GM23338 (cell line): ENCODE measurements around the gene TMEM63A. TPM values are rescaled to one million over a fixed set of nuclear protein-coding genes. Genes with fewer than 3 reads are reported as not detected.

Experiments
- ATAC-seq: fragments of 200-7000 bp; cut with Tn5 transposase; 3 replicates; pipeline ENCODE4 v1.9.1; 2020
- DNase-seq: peaks from one replicate; pipeline ENCODE4 v3.0.0-alpha.2; 2015; ENCODE audit warnings: low spot score
- H2AFZ ChIP-seq: fragments of 200-600 bp; sonication (generic); 2 replicates; pipeline ENCODE4 v1.8.0; 2016; ENCODE audit warnings: antibody characterized with exemption, mild to moderate bottlenecking, moderate library complexity
- H3F3A ChIP-seq: fragments of 200-600 bp; sonication (generic); replicated peaks from 2 replicates; pipeline ENCODE4 v1.8.0; 2017; ENCODE audit warnings: antibody characterized with exemption, mixed run types, low read depth
- H3K27ac ChIP-seq: fragments of 200-600 bp; sonication (generic); 2 replicates; pipeline ENCODE4 v1.6.1; 2016; ENCODE audit warnings: low read depth
- H3K27me3 ChIP-seq: fragments of 200-600 bp; sonication (generic); 2 replicates; pipeline ENCODE4 v1.8.0; 2016; ENCODE audit warnings: mild to moderate bottlenecking, mixed run types, moderate library complexity; ENCODE audit not compliant: insufficient read depth
- H3K36me3 ChIP-seq: fragments of 200-600 bp; sonication (generic); 2 replicates; pipeline ENCODE4 v1.8.0; 2016; ENCODE audit warnings: mild to moderate bottlenecking; ENCODE audit not compliant: insufficient read depth
- H3K4me1 ChIP-seq: fragments of 200-600 bp; sonication (generic); 2 replicates; pipeline ENCODE4 v1.8.0; 2016; ENCODE audit warnings: mild to moderate bottlenecking, moderate library complexity; ENCODE audit not compliant: insufficient read depth
- H3K4me2 ChIP-seq: fragments of 200-600 bp; sonication (generic); 2 replicates; pipeline ENCODE4 v1.7.1; 2017; ENCODE audit warnings: mixed run types
- H3K4me3 ChIP-seq: fragments of 200-600 bp; sonication (generic); 2 replicates; pipeline ENCODE4 v1.6.1; 2016; ENCODE audit warnings: mixed run types
- H3K79me2 ChIP-seq: fragments of 200-600 bp; sonication (generic); replicated peaks from 2 replicates; pipeline ENCODE4 v1.8.0; 2017; ENCODE audit warnings: mild to moderate bottlenecking; ENCODE audit not compliant: insufficient read depth
- H3K9me2 ChIP-seq: fragments of 200-600 bp; sonication (generic); 2 replicates; pipeline ENCODE4 v1.8.0; 2017; ENCODE audit not compliant: insufficient read depth
- H4K20me1 ChIP-seq: fragments of 200-600 bp; sonication (generic); replicated peaks from 2 replicates; pipeline ENCODE4 v1.8.0; 2017; ENCODE audit warnings: mild to moderate bottlenecking; ENCODE audit not compliant: insufficient read depth
- H3K27ac Mint-ChIP-seq: 2 replicates; pipeline ENCODE4 v1.8.0; 2020; ENCODE audit warnings: inconsistent platforms, mild to moderate bottlenecking, moderate library complexity, mixed read lengths
- H3K27me3 Mint-ChIP-seq: 3 replicates; pipeline ENCODE4 v1.8.0; 2022; ENCODE audit warnings: low read depth, mild to moderate bottlenecking, moderate library complexity, mixed read lengths, inconsistent platforms; ENCODE audit not compliant: insufficient read depth, poor library complexity
- H3K36me3 Mint-ChIP-seq: 3 replicates; pipeline ENCODE4 v1.8.0; 2021; ENCODE audit warnings: low read depth, mild to moderate bottlenecking, inconsistent platforms, moderate library complexity, mixed read lengths
- H3K4me1 Mint-ChIP-seq: 3 replicates; pipeline ENCODE4 v1.8.0; 2020; ENCODE audit warnings: mild to moderate bottlenecking, inconsistent platforms, mixed read lengths
- H3K4me3 Mint-ChIP-seq: 3 replicates; pipeline ENCODE4 v1.8.0; 2021; ENCODE audit warnings: moderate library complexity, mild to moderate bottlenecking, inconsistent platforms, mixed read lengths
- H3K9me3 Mint-ChIP-seq: 3 replicates; pipeline ENCODE4 v1.8.0; 2020; ENCODE audit warnings: moderate library complexity, mild to moderate bottlenecking, inconsistent platforms, mixed read lengths
- CREB1 ChIP-seq: fragments of 250-450 bp; sonication (Bioruptor Pico); IDR thresholded peaks from 2 replicates; pipeline ENCODE4 v1.5.0; 2020; ENCODE audit warnings: low read depth, mild to moderate bottlenecking, moderate library complexity
- CTCF ChIP-seq, 2 experiments: fragments of 200-600 bp in 1 of 2; sonication (generic) in 1 of 2; conservative IDR thresholded peaks; 2 replicates each; pipeline versions ENCODE4 v1.5.1 to v1.6.1; 2016 to 2017; ENCODE audit warnings: antibody characterized with exemption in 2 of 2, low read depth in 2 of 2, mild to moderate bottlenecking in 2 of 2, moderate library complexity in 1 of 2
- ETS1 ChIP-seq: IDR thresholded peaks from 2 replicates; pipeline ENCODE4 v1.6.1; 2016; ENCODE audit warnings: antibody characterized with exemption
- EZH2 ChIP-seq: fragments of 200-600 bp; sonication (generic); IDR thresholded peaks from one replicate; pipeline ENCODE4 v1.8.0; 2017; ENCODE audit warnings: antibody characterized with exemption, mild to moderate bottlenecking, low read depth; ENCODE audit not compliant: unreplicated experiment
- EZH2phosphoT487 ChIP-seq: fragments of 200-600 bp; sonication (generic); IDR thresholded peaks from one replicate; pipeline ENCODE4 v1.8.1; 2018; ENCODE audit warnings: antibody characterized with exemption; ENCODE audit not compliant: unreplicated experiment
- JUNB ChIP-seq: IDR thresholded peaks from one replicate; pipeline ENCODE4 v1.6.1; 2016; ENCODE audit warnings: antibody characterized with exemption; ENCODE audit not compliant: unreplicated experiment
- NANOG ChIP-seq: IDR thresholded peaks from 2 replicates; pipeline ENCODE4 v1.6.1; 2016; ENCODE audit warnings: antibody characterized with exemption, borderline replicate concordance
- POLR2AphosphoS5 ChIP-seq: IDR thresholded peaks from 2 replicates; pipeline ENCODE4 v1.6.1; 2016; ENCODE audit warnings: antibody characterized with exemption, low read depth
- REST ChIP-seq: IDR thresholded peaks from one replicate; pipeline ENCODE4 v1.6.1; 2018; ENCODE audit warnings: antibody characterized with exemption; ENCODE audit not compliant: unreplicated experiment
- STAT1 ChIP-seq: IDR thresholded peaks from one replicate; pipeline ENCODE4 v1.6.1; 2016; ENCODE audit warnings: antibody characterized with exemption; ENCODE audit not compliant: unreplicated experiment
- ZNF114 ChIP-seq: fragments of 250-450 bp; sonication (Bioruptor Pico); IDR thresholded peaks from 2 replicates; pipeline ENCODE4 v1.5.0; 2020; ENCODE audit warnings: mild to moderate bottlenecking, moderate library complexity
- ZNF331 ChIP-seq: fragments of 250-450 bp; sonication (Bioruptor Pico); IDR thresholded peaks from 2 replicates; pipeline ENCODE4 v1.5.0; 2020; ENCODE audit warnings: low read depth, mild to moderate bottlenecking, moderate library complexity
- ZNF462 ChIP-seq: fragments of 250-450 bp; sonication (Bioruptor Pico); IDR thresholded peaks from 2 replicates; pipeline ENCODE4 v1.5.0; 2020; ENCODE audit warnings: mild to moderate bottlenecking, moderate library complexity
- polyA plus RNA-seq: library from polyadenylated mRNA; unstranded; fragments of >200 nt; fragmentation: Nextera tagmentation; extraction: Ambion mirVana; gene quantifications from 2 replicates; pipeline ENCODE4 v1.2.1, GENCODE V29; 2016
- total RNA-seq: library from RNA; depleted of rRNA; stranded (reverse); fragments of >200 nt; shearing (Covaris generic); gene quantifications from 2 replicates; pipeline ENCODE4 v1.2.3, GENCODE V29; 2014

The TMEM63A gene
- total and polyA plus RNA-seq, 2 experiments from 2014 or later, result 31.7 to 76.9 TPM

GRCh38 chr1:225820522-225821120 lies 61.6 kb downstream of the TMEM63A start:
- Histone ChIP-seq H3F3A (0 out of 2 replicates have a peak, but pooled peaks cover 4% of the 10 kb centered on the region), H3K4me1 (peaks cover 45% of the 10 kb centered on the region)

More at GRCh38 chr1:225820522-225821120, 61.6 kb downstream of the TMEM63A start:
- no peak for ATAC-seq
- no peak for TF ChIP-seq ZNF462 (CRISPR knock-in tag)
- TF ChIP-seq POLR2AphosphoS5, result no peak
- no peak for TF ChIP-seq REST
- TF ChIP-seq EZH2, result no peak
- TF ChIP-seq ETS1, result no peak
- TF ChIP-seq STAT1, result no peak
- no peak for TF ChIP-seq EZH2phosphoT487
- no peak for TF ChIP-seq ZNF331 (CRISPR knock-in tag)
- no peak for TF ChIP-seq CTCF (conservative IDR thresholded peaks at IDR 0.05; ENCODE audit: low read depth in 2 of 2)
- TF ChIP-seq JUNB, result no peak
- no peak for TF ChIP-seq NANOG
- no peak for TF ChIP-seq ZNF114 (CRISPR knock-in tag)
- no peak for TF ChIP-seq CREB1 (CRISPR knock-in tag)
- Mint-ChIP-seq H3K9me3 (no peaks in the 10 kb centered on the region), H3K4me3 (no peak overlapping the region; the same call in 2 of the 3 replicates), H3K27me3 (no peaks in the 10 kb centered on the region), H3K4me1 (peaks cover 56% of the 10 kb centered on the region), H3K36me3 (peaks cover 11% of the 10 kb centered on the region), H3K27ac (peak overlapping the region; percentile 13; the same call in 1 of the 2 replicates)
- Histone ChIP-seq H2AFZ (no peak overlapping the region), H3K36me3 (no peaks in the 10 kb centered on the region), H4K20me1 (no peaks in the 10 kb centered on the region; the same call in none of the 2 replicates), H3K4me3 (no peak overlapping the region), H3K79me2 (peaks cover 66% of the 10 kb centered on the region), H3K27ac (no peak overlapping the region; the same call in 1 of the 2 replicates), H3K4me2 (no peak overlapping the region), H3K9me2 (no peaks in the 10 kb centered on the region), H3K27me3 (no peaks in the 10 kb centered on the region)
- DNase-seq, result no peak
